ENCODE results near the gene SND1. TPM values are rescaled to one million over a fixed set of nuclear protein-coding genes. Genes with fewer than 3 reads are reported as not detected.
A peak's percentile ranks its signal among the peaks of the same experiment; 100 is the strongest.

The SND1 gene
- total and polyA plus RNA-seq, 2 donors (not counting 1 experiment from before 2014, with no cell fraction given), result 137 to 174 TPM

DNA sequence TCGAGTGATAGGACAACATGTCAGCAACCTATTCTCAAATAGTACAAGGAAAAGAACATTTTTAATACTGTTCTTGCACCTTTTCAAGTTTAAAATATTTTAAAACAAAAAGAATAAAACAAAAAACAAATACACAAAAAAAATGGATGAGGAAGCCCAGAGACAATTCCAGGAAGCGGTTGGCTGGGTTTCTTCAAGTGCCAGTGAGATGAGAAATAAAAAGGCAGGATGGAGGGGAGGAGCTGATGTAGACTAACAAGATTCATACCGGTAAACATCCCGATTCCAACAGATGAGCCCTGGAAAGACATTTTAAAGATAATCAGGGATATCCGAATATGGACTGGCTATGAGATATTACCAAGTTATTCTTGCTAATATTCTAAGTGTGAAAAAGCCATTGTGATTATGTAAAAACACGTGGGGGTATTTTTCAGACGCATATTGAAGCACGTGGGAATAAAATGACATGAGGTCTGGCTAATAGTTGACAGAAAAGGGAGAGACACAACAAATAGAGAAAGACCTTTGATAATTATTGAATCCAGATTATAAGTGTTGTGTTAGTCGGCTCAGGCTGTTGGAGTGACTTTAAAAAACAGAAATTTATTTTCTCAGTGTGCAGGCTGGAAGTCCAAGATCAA is 480.6 kb downstream of the SND1 start:
- Histone ChIP-seq H3K27me3 (ENCODE audit: control insufficient read depth, insufficient read depth, low read length) (peaks cover 41% of the 10 kb centered on the region), H4K20me1 (ENCODE audit: control insufficient read depth, extremely low read depth, insufficient read depth, low read length) (no peaks in the 10 kb centered on the region), H3K4me3 (replicated peaks in 1 of 4; ENCODE audit: control extremely low read depth in 1 of 4, insufficient read depth in 1 of 4, low read depth in 3 of 4, low read length in 4 of 4) (no peak overlapping the region), H3K36me3 (ENCODE audit: control insufficient read depth, insufficient read depth, low read length) (no peaks in the 10 kb centered on the region), H3K4me1 (ENCODE audit: control insufficient read depth, extremely low read depth, insufficient read depth, low read length) (peaks cover 2% of the 10 kb centered on the region), H2AFZ (ENCODE audit: low read length) (no peak overlapping the region), H3K9ac (ENCODE audit: insufficient read depth, low read length) (no peak overlapping the region), H3K9me3 (ENCODE audit: control insufficient read depth, insufficient read depth, low read depth, low read length) (no peaks in the 10 kb centered on the region), H3K27ac (ENCODE audit: insufficient read depth, low read length) (no peak overlapping the region), H3K4me2 (ENCODE audit: extremely low read depth, insufficient read depth, low read length) (no peak overlapping the region), H3K79me2 (ENCODE audit: control insufficient read depth, insufficient read depth, low read length) (no peaks in the 10 kb centered on the region)
- no peak for DNase-seq (ENCODE audit: low read depth in 2 of 2)
- TF ChIP-seq, protein P1, sequence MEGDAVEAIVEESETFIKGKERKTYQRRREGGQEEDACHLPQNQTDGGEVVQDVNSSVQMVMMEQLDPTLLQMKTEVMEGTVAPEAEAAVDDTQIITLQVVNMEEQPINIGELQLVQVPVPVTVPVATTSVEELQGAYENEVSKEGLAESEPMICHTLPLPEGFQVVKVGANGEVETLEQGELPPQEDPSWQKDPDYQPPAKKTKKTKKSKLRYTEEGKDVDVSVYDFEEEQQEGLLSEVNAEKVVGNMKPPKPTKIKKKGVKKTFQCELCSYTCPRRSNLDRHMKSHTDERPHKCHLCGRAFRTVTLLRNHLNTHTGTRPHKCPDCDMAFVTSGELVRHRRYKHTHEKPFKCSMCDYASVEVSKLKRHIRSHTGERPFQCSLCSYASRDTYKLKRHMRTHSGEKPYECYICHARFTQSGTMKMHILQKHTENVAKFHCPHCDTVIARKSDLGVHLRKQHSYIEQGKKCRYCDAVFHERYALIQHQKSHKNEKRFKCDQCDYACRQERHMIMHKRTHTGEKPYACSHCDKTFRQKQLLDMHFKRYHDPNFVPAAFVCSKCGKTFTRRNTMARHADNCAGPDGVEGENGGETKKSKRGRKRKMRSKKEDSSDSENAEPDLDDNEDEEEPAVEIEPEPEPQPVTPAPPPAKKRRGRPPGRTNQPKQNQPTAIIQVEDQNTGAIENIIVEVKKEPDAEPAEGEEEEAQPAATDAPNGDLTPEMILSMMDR (conservative IDR thresholded peaks at IDR 0.05 in 1 of 2, IDR thresholded peaks at IDR 0.05 in 1 of 2; ENCODE audit: low read depth in 1 of 2, low read length in 2 of 2), result no peak
- no peak for TF ChIP-seq EZH2 (IDR thresholded peaks at IDR 0.05; ENCODE audit: low read length, missing control alignments)

DNA sequence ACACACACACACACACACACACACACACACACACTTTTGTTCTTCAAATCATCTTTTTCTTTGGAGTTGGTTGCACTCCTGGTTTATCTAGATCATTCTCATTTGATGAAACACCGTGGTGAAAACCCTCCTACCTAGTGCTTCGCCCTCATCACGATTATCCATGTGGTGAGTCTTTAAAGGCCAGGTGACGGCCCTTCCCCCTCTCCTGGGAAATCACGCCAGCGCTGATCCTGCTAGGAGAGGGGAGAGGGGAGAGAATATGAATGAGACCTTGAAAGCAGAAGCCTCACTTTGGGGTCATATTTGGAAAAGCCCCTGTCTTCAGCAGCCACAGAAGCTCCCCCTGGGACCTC is 483.1 kb downstream of the SND1 start:
- H3K4me3 ChIP-seq (replicated peaks in 1 of 4; ENCODE audit: control extremely low read depth in 1 of 4, insufficient read depth in 1 of 4, low read depth in 3 of 4, low read length in 4 of 4), result peak overlapping the region in 2 of 4 experiments; percentile 3 to 64
- H3K4me1 ChIP-seq (ENCODE audit: control insufficient read depth, extremely low read depth, insufficient read depth, low read length), result peaks cover 2% of the 10 kb centered on the region
- H3K4me2 ChIP-seq (ENCODE audit: extremely low read depth, insufficient read depth, low read length), result no peak overlapping the region
- no peaks in the 10 kb centered on the region for H3K79me2 ChIP-seq (ENCODE audit: control insufficient read depth, insufficient read depth, low read length)
- no peaks in the 10 kb centered on the region for H4K20me1 ChIP-seq (ENCODE audit: control insufficient read depth, extremely low read depth, insufficient read depth, low read length)
- no peaks in the 10 kb centered on the region for H3K36me3 ChIP-seq (ENCODE audit: control insufficient read depth, insufficient read depth, low read length)
- no peak overlapping the region for H3K9ac ChIP-seq (ENCODE audit: insufficient read depth, low read length)
- DNase-seq (ENCODE audit: low read depth in 2 of 2), result no peak
- TF ChIP-seq EZH2 (IDR thresholded peaks at IDR 0.05; ENCODE audit: low read length, missing control alignments), result no peak
- TF ChIP-seq, protein P1 (conservative IDR thresholded peaks at IDR 0.05 in 1 of 2, IDR thresholded peaks at IDR 0.05 in 1 of 2; ENCODE audit: low read depth in 1 of 2, low read length in 2 of 2), result no peak
- no peak overlapping the region for H2AFZ ChIP-seq (ENCODE audit: low read length)
- H3K27me3 ChIP-seq (ENCODE audit: control insufficient read depth, insufficient read depth, low read length), result peaks cover 43% of the 10 kb centered on the region
- H3K27ac ChIP-seq (ENCODE audit: insufficient read depth, low read length), result no peak overlapping the region
- H3K9me3 ChIP-seq (ENCODE audit: control insufficient read depth, insufficient read depth, low read depth, low read length), result no peaks in the 10 kb centered on the region

DNA sequence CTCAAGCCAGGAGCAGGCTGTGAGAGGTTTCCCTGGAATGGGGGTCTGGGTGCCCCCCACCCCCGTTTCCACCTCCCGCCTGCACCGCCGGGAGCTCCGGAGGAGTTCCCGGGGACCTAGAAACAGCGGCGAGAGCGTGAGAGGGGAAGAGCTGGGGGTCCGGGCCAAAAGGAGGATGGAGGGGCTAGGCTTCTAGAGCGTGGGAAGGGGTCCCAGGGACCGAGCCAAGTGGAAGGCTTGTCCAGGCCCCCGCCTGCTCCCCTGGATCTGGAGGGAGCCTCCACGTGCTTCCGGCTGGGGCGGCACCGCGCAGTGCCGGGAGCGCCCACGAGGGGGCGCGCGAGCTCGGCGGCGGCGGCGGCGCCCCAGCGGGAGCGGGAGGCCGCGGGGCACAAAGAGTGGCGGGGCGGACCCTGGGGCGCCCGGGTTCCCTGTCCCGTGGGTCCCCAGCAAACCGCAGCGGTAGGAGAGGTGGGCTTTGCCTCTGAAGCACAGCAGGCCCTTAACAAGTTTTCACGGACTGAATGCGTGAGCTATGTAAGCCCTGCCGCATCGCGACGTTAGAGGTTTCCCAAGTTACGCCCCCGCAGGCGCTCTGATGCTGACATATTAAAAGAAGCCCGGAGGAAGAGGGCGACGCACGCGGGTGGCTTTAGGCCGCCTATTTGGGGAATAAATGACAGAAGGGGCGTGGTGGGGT is 483.7 kb downstream of the SND1 start:
- H3K36me3 ChIP-seq (ENCODE audit: control insufficient read depth, insufficient read depth, low read length), result no peaks in the 10 kb centered on the region
- H3K4me2 ChIP-seq (ENCODE audit: extremely low read depth, insufficient read depth, low read length), result peak overlapping the region; percentile 92
- peak overlapping the region; percentile 83 for H2AFZ ChIP-seq (ENCODE audit: low read length)
- DNase-seq (ENCODE audit: low read depth in 2 of 2), result peak; percentile 49 to 56
- H3K9ac ChIP-seq (ENCODE audit: insufficient read depth, low read length), result peak overlapping the region; percentile 37
- peak overlapping the region; percentile 53 to 66 (median 61) for H3K4me3 ChIP-seq (replicated peaks in 1 of 4; ENCODE audit: control extremely low read depth in 1 of 4, insufficient read depth in 1 of 4, low read depth in 3 of 4, low read length in 4 of 4)
- H3K27me3 ChIP-seq (ENCODE audit: control insufficient read depth, insufficient read depth, low read length), result peaks cover 37% of the 10 kb centered on the region
- H3K9me3 ChIP-seq (ENCODE audit: control insufficient read depth, insufficient read depth, low read depth, low read length), result no peaks in the 10 kb centered on the region
- no peak overlapping the region for H3K27ac ChIP-seq (ENCODE audit: insufficient read depth, low read length)
- peaks cover 2% of the 10 kb centered on the region for H3K4me1 ChIP-seq (ENCODE audit: control insufficient read depth, extremely low read depth, insufficient read depth, low read length)
- no peaks in the 10 kb centered on the region for H3K79me2 ChIP-seq (ENCODE audit: control insufficient read depth, insufficient read depth, low read length)
- TF ChIP-seq EZH2 (IDR thresholded peaks at IDR 0.05; ENCODE audit: low read length, missing control alignments), result no peak
- TF ChIP-seq, protein P1 (conservative IDR thresholded peaks at IDR 0.05 in 1 of 2, IDR thresholded peaks at IDR 0.05 in 1 of 2; ENCODE audit: low read depth in 1 of 2, low read length in 2 of 2), result peak; percentile 49 to 50
- H4K20me1 ChIP-seq (ENCODE audit: control insufficient read depth, extremely low read depth, insufficient read depth, low read length), result no peaks in the 10 kb centered on the region
